K562 (cell line): ENCODE data around the gene FJX1. TPM values are rescaled to one million over a fixed set of nuclear protein-coding genes. Genes with fewer than 3 reads are reported as not detected.

Source experiments
- FOXK1 ChIP-seq: sonication (generic); formaldehyde crosslinking; IDR thresholded peaks from 2 replicates; pipeline ENCODE4 v1.8.0; 2022; ENCODE audit warnings: missing genetic modification reagents, mild to moderate bottlenecking, borderline replicate concordance
- HMGXB4 ChIP-seq: sonication (generic); formaldehyde crosslinking; IDR thresholded peaks from 2 replicates; pipeline ENCODE4 v1.8.1; 2023; ENCODE audit warnings: mild to moderate bottlenecking, missing genetic modification reagents
- NKRF ChIP-seq: fragments of 450-650 bp; IDR thresholded peaks from 2 replicates; pipeline ENCODE4 v1.6.1; 2016; ENCODE audit warnings: borderline replicate concordance
- PHF20 ChIP-seq: fragments of 450-650 bp; IDR thresholded peaks from 2 replicates; pipeline ENCODE4 v1.6.1; 2018; ENCODE audit not compliant: partially characterized antibody
- U2AF1 ChIP-seq: fragments of 200-400 bp; formaldehyde crosslinking; optimal IDR thresholded peaks from 2 replicates; pipeline ENCODE3; 2017; ENCODE audit warnings: mild to moderate bottlenecking, low read depth, low read length, moderate library complexity
- ZNF407 ChIP-seq: fragments of 450-650 bp; IDR thresholded peaks from 2 replicates; pipeline ENCODE4 v1.6.1; 2016; ENCODE audit warnings: low read depth
- ZNF76 ChIP-seq: fragments of 250-450 bp; sonication (Bioruptor Pico); IDR thresholded peaks from 2 replicates; pipeline ENCODE4 v1.4.0; 2020; ENCODE audit warnings: mild to moderate bottlenecking, moderate library complexity, borderline replicate concordance
- polyA plus RNA-seq, 8 experiments: library from polyadenylated mRNA; depleted of rRNA in 4 of 8; stranded (reverse) in 5 of 8; unstranded in 3 of 8; fragments of >200 nt; fragmentation: Nextera tagmentation in 2 of 8; fragmentation: Illumina TruSeq in 1 of 8; extraction: Ambion mirVana in 2 of 8; extraction: Trizol in 1 of 8; gene quantifications; 2 replicates each; pipeline versions ENCODE4 v1.2.1 to v1.2.3, GENCODE V29; 2011 to 2014; ENCODE audit warnings: inconsistent platforms in 1 of 8, missing spikeins in 1 of 8
- total RNA-seq, 7 experiments: library from RNA; depleted of rRNA in 6 of 7; stranded (reverse); fragments of >200 nt in 6 of 7; fragmentation: Illumina TruSeq in 2 of 7; extraction: Trizol in 2 of 7; gene quantifications; 2 replicates each; pipeline versions ENCODE4 v1.2.1 to v1.2.3, GENCODE V29; 2011 to 2021; ENCODE audit warnings: low replicate concordance in 1 of 7
- TF ChIP-seq, protein P1 (sequence below): sonication (generic); formaldehyde crosslinking; IDR thresholded peaks from 2 replicates; pipeline ENCODE4 v1.8.1; 2023; ENCODE audit warnings: mild to moderate bottlenecking, missing genetic modification reagents
- TF ChIP-seq, protein P2 (sequence below): fragments of 250-450 bp; sonication (Bioruptor Pico); IDR thresholded peaks from 2 replicates; pipeline ENCODE4 v1.8.0; 2022; ENCODE audit warnings: moderate library complexity, mild to moderate bottlenecking, inconsistent platforms

The FJX1 gene
- total and polyA plus RNA-seq, 9 of the 15 experiments (the other 6 are each of a cell fraction or from before 2014, with no cell fraction given): 0.10 to 2.7 (median 0.72) TPM

DNA sequence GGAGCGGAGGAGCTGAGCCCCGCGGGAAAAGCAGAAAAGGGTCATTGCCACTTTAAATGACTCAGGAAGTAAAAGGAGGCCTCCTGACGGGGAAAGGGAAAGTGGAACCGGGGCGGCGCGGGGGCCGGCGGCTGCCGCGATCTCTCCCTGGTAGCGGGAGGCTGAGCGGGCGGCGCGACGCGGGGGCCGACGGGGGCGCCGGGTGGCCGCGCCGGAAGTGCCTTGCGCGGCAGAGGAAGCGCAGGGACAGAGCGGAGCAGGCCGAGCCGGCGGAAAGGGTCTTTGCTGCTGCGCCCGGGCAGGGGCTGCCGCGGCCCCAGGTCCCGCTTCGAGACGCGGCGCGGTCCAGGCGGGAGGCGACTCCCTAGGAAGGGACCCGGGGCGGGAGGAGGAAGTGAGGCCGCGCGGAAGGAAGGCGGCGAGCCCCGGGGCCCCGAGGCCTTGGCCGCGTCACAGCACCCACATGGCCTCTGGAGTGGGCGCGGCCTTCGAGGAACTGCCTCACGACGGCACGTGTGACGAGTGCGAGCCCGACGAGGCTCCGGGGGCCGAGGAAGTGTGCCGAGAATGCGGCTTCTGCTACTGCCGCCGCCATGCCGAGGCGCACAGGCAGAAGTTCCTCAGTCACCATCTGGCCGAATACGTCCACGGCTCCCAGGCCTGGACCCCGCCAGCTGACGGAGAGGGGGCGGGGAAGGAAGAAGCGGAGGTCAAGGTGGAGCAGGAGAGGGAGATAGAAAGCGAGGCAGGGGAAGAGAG lies 44.6 kb downstream of the FJX1 start, which contains the start of gene TRIM44 (continued):
- TF ChIP-seq NKRF (peak; percentile 94), HMGXB4 (CRISPR knock-in tag) (0 out of 2 replicates have a peak, but pooled peaks have one; percentile 44), ZNF407 (no peak), U2AF1 (peak; percentile 59), ZNF76 (CRISPR knock-in tag) (0 out of 2 replicates have a peak, but pooled peaks have one; percentile 37), PHF20 (peak; percentile 82), FOXK1 (CRISPR knock-in tag) (peak; percentile 99)
- TF ChIP-seq, protein P1, sequence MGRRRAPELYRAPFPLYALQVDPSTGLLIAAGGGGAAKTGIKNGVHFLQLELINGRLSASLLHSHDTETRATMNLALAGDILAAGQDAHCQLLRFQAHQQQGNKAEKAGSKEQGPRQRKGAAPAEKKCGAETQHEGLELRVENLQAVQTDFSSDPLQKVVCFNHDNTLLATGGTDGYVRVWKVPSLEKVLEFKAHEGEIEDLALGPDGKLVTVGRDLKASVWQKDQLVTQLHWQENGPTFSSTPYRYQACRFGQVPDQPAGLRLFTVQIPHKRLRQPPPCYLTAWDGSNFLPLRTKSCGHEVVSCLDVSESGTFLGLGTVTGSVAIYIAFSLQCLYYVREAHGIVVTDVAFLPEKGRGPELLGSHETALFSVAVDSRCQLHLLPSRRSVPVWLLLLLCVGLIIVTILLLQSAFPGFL (CRISPR knock-in tag): 0 out of 2 replicates have a peak, but pooled peaks have one; percentile 87
- TF ChIP-seq, protein P2, sequence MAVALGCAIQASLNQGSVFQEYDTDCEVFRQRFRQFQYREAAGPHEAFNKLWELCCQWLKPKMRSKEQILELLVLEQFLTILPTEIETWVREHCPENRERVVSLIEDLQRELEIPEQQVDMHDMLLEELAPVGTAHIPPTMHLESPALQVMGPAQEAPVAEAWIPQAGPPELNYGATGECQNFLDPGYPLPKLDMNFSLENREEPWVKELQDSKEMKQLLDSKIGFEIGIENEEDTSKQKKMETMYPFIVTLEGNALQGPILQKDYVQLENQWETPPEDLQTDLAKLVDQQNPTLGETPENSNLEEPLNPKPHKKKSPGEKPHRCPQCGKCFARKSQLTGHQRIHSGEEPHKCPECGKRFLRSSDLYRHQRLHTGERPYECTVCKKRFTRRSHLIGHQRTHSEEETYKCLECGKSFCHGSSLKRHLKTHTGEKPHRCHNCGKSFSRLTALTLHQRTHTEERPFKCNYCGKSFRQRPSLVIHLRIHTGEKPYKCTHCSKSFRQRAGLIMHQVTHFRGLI (CRISPR knock-in tag): no peak
